ENCODE measurements around the gene DCST1.

Gene DCST1

GRCh38 chr1:155069551-155070157, 36.0 kb downstream of the DCST1 start:
- no peak for TF ChIP-seq CTCF (IDR thresholded peaks at IDR 0.05; ENCODE audit: low read depth, low read length, missing control alignments)
- H3K4me3 ChIP-seq (ENCODE audit: low read depth, low read length), result no peak overlapping the region
- no peak for DNase-seq (ENCODE audit: low read depth)

- TF ChIP-seq CTCF (IDR thresholded peaks at IDR 0.05; ENCODE audit: low read depth, low read length, missing control alignments), result no peak
Observed at GRCh38 chr1:155070158-155070621, 36.6 kb downstream of the DCST1 start.

GRCh38 chr1:155070721-155071569, 37.3 kb downstream of the DCST1 start:
- peak; percentile 51 for TF ChIP-seq CTCF (IDR thresholded peaks at IDR 0.05; ENCODE audit: low read depth, low read length, missing control alignments)
- DNase-seq (ENCODE audit: low read depth), result no peak
- H3K4me3 ChIP-seq (ENCODE audit: low read depth, low read length), result peak overlapping the region; percentile 51

More at GRCh38 chr1:155070158-155070621, 36.6 kb downstream of the DCST1 start:
- no peak for DNase-seq (ENCODE audit: low read depth)
- H3K4me3 ChIP-seq (ENCODE audit: low read depth, low read length), result no peak overlapping the region

GRCh38 chr1:155071701-155072100, 38.1 kb downstream of the DCST1 start:
- no peak for DNase-seq (ENCODE audit: low read depth)
- no peak for TF ChIP-seq CTCF (IDR thresholded peaks at IDR 0.05; ENCODE audit: low read depth, low read length, missing control alignments)
- H3K4me3 ChIP-seq (ENCODE audit: low read depth, low read length), result no peak overlapping the region

- no peak for DNase-seq (ENCODE audit: low read depth)
- no peak overlapping the region for H3K4me3 ChIP-seq (ENCODE audit: low read depth, low read length)
- no peak for TF ChIP-seq CTCF (IDR thresholded peaks at IDR 0.05; ENCODE audit: low read depth, low read length, missing control alignments)
Observed at GRCh38 chr1:155072531-155073289, 39.1 kb downstream of the DCST1 start.

- no peak overlapping the region for H3K4me3 ChIP-seq (ENCODE audit: low read depth, low read length)
- no peak for TF ChIP-seq CTCF (IDR thresholded peaks at IDR 0.05; ENCODE audit: low read depth, low read length, missing control alignments)
- DNase-seq (ENCODE audit: low read depth), result no peak
Observed at GRCh38 chr1:155073377-155074242, 40.0 kb downstream of the DCST1 start.

Data from GM12864 (cell line).